GM19455 (cell line): Measurements from ENCODE around the gene RPS18.
"Not testable (repeated sequence)": the region's sequence is repeated elsewhere in the genome, so short reads cannot be mapped to it uniquely, and the experiment has no call there.

ENCODE experiments used
- ATAC-seq: cut with Tn5 transposase; IDR thresholded peaks from one replicate; pipeline ENCODE4 v1.9.1; 2021; ENCODE audit not compliant: unreplicated experiment

Gene RPS18

GRCh38 chr6:33271468-33272274 lies at the start of gene RPS18, which contains the start of gene VPS52:
RPS18 (plus strand) TSS chr6:33272075; CDS start chr6:33272120, 45 bp downstream.
VPS52 (minus strand) TSS chr6:33271876; CDS start chr6:33271675, 201 bp downstream.
- peak; percentile 83 for ATAC-seq

- not testable (repeated sequence) for ATAC-seq
Measured at GRCh38 chr6:33226503-33227120, 45.3 kb upstream of the RPS18 start.

- no peak for ATAC-seq
Measured at GRCh38 chr6:33235221-33235634, 36.6 kb upstream of the RPS18 start.

GRCh38 chr6:33236328-33236727 lies 35.5 kb upstream of the RPS18 start:
- ATAC-seq, result no peak

GRCh38 chr6:33236852-33237251 lies 35.0 kb upstream of the RPS18 start:
- no peak for ATAC-seq

- ATAC-seq, result no peak
Measured at GRCh38 chr6:33237741-33238140, 34.1 kb upstream of the RPS18 start.

GRCh38 chr6:33241968-33242367 lies 29.9 kb upstream of the RPS18 start:
- ATAC-seq, result no peak

- no peak for ATAC-seq
Measured at GRCh38 chr6:33243476-33243875, 28.4 kb upstream of the RPS18 start.

- no peak for ATAC-seq
Measured at GRCh38 chr6:33247977-33248642, 23.8 kb upstream of the RPS18 start.

- ATAC-seq, result no peak
Measured at GRCh38 chr6:33248643-33248931, 23.3 kb upstream of the RPS18 start.

GRCh38 chr6:33248932-33249731 lies 22.7 kb upstream of the RPS18 start:
- peak; percentile 92 for ATAC-seq

- ATAC-seq, result no peak
Measured at GRCh38 chr6:33249732-33250630, 21.9 kb upstream of the RPS18 start.

GRCh38 chr6:33250731-33251130 lies 21.1 kb upstream of the RPS18 start:
- ATAC-seq, result no peak

GRCh38 chr6:33251395-33252012 lies 20.4 kb upstream of the RPS18 start:
- ATAC-seq, result no peak

- no peak for ATAC-seq
Measured at GRCh38 chr6:33252759-33253158, 19.1 kb upstream of the RPS18 start.

GRCh38 chr6:33254591-33254990 lies 17.3 kb upstream of the RPS18 start:
- no peak for ATAC-seq

- no peak for ATAC-seq
Measured at GRCh38 chr6:33259032-33259431, 12.8 kb upstream of the RPS18 start.

GRCh38 chr6:33262490-33262889 lies 9.4 kb upstream of the RPS18 start:
- ATAC-seq, result not testable (repeated sequence)

GRCh38 chr6:33264015-33264414 lies 7.9 kb upstream of the RPS18 start:
- no peak for ATAC-seq

GRCh38 chr6:33271117-33271467 lies 783 bp upstream of the RPS18 start:
- no peak for ATAC-seq
